ENCODE data around the gene BRAF.

BRAF gene

DNA sequence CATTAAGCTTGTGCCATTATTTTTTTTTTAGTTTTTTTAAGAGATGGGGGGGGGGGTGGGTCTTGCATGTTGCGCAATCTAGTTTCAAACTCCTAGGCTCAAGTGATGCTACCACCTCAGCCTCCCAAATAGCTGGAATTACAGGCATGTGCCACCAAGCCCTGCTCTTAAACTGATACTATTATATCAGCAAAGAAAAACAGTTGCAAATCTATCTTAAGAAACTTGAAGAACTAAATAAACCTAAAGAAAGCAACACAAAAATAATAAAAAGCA, 47.5 kb downstream of the BRAF start:
- peak; percentile 37 for DNase-seq (ENCODE audit: low read depth)
- H3K4me3 ChIP-seq (ENCODE audit: low read depth, low read length): no peak overlapping the region
- TF ChIP-seq, protein P1, sequence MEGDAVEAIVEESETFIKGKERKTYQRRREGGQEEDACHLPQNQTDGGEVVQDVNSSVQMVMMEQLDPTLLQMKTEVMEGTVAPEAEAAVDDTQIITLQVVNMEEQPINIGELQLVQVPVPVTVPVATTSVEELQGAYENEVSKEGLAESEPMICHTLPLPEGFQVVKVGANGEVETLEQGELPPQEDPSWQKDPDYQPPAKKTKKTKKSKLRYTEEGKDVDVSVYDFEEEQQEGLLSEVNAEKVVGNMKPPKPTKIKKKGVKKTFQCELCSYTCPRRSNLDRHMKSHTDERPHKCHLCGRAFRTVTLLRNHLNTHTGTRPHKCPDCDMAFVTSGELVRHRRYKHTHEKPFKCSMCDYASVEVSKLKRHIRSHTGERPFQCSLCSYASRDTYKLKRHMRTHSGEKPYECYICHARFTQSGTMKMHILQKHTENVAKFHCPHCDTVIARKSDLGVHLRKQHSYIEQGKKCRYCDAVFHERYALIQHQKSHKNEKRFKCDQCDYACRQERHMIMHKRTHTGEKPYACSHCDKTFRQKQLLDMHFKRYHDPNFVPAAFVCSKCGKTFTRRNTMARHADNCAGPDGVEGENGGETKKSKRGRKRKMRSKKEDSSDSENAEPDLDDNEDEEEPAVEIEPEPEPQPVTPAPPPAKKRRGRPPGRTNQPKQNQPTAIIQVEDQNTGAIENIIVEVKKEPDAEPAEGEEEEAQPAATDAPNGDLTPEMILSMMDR (IDR thresholded peaks at IDR 0.05; ENCODE audit: low read depth, low read length): no peak
- TF ChIP-seq, protein P2, sequence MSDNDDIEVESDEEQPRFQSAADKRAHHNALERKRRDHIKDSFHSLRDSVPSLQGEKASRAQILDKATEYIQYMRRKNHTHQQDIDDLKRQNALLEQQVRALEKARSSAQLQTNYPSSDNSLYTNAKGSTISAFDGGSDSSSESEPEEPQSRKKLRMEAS (IDR thresholded peaks at IDR 0.05; ENCODE audit: low read depth, low read length): no peak
- TF ChIP-seq POLR2A (IDR thresholded peaks at IDR 0.05; ENCODE audit: extremely low read depth, insufficient read length) (no peak), MYC (IDR thresholded peaks at IDR 0.05; ENCODE audit: low read depth, low read length) (no peak)

DNA sequence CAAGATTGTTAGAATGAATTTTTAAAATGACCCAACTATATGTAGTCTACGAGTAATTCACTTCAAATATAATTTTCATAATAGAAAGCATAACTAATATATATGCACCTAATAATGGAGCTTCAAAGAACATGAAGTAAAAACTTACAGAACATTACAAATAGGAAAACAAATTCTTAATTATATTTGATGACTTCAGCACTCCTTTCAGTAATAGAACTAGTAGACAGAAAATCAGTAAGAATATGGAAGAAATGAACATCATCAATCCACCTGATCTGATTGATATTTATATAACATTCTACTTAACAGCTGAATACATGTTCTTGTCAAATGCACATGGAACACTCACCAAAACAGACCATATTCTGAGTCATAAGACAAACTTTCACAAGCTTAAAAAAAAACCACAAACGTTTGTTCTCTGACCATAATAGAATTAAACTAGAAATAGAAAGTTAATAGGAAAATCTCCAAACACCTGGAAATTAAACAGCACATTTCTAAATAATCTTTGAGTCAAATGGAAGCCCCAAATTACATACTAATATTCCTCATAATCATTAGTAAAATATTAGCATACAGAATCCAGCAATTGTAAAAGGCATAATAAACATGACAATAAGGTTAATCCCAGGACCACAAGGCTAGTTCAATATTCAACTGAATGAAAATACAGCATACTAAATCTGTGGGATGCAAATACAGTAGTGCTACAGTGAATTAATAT, 48.0 kb downstream of the BRAF start:
- DNase-seq (ENCODE audit: low read depth): peak; percentile 78
- TF ChIP-seq, protein P2 (IDR thresholded peaks at IDR 0.05; ENCODE audit: low read depth, low read length): peak; percentile 39; the same call in 1 of the 2 replicates
- no peak for TF ChIP-seq POLR2A (IDR thresholded peaks at IDR 0.05; ENCODE audit: extremely low read depth, insufficient read length)
- no peak overlapping the region for H3K4me3 ChIP-seq (ENCODE audit: low read depth, low read length)

DNA sequence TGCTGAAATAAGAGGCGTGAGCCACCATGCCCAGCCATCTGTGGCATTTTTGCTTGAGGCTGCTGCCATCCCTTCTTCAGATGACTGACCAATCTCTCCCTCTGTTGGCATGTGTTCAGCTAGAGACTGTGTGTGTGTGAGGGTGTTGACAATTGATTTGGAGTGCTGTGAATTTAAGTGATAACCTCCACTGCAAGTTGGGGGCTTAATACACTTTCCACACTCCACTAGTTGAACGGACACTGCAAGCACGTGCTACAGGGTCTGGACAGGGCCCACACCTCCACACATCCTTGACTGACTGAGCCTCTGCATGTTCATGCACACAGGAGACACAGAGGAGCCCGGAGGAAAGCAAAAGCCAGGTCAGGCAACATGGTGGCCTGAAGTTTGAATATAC, 51.3 kb downstream of the BRAF start:
- no peak for DNase-seq (ENCODE audit: low read depth)
- TF ChIP-seq, protein P1 (IDR thresholded peaks at IDR 0.05; ENCODE audit: low read depth, low read length): no peak
- no peak for TF ChIP-seq MYC (IDR thresholded peaks at IDR 0.05; ENCODE audit: low read depth, low read length)
- TF ChIP-seq POLR2A (IDR thresholded peaks at IDR 0.05; ENCODE audit: extremely low read depth, insufficient read length): no peak
- TF ChIP-seq, protein P2 (IDR thresholded peaks at IDR 0.05; ENCODE audit: low read depth, low read length): no peak
- no peak overlapping the region for H3K4me3 ChIP-seq (ENCODE audit: low read depth, low read length)

DNA sequence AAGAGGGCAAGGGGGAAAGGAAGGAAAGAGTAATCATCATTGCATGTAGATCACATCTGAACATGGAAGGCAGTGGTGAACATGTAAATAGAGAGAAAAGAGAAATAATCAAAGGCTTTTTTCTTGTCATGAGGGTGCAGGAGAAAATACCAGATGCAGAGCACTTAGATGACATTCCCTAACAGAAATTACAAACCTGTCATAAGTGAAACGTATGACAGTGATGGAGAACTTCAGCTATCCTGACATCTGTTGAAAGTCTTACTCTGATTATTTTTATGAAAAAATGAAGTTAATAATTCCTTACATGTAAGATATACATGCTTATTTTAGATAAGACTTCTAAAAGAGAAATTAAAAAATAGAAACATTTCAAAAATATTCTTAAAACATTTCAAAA, 54.7 kb downstream of the BRAF start:
- no peak for DNase-seq (ENCODE audit: low read depth)
- H3K4me3 ChIP-seq (ENCODE audit: low read depth, low read length): no peak overlapping the region
- TF ChIP-seq MYC (IDR thresholded peaks at IDR 0.05; ENCODE audit: low read depth, low read length): no peak
- TF ChIP-seq, protein P1 (IDR thresholded peaks at IDR 0.05; ENCODE audit: low read depth, low read length): no peak
- TF ChIP-seq POLR2A (IDR thresholded peaks at IDR 0.05; ENCODE audit: extremely low read depth, insufficient read length): no peak
- TF ChIP-seq, protein P2 (IDR thresholded peaks at IDR 0.05; ENCODE audit: low read depth, low read length): no peak

DNA sequence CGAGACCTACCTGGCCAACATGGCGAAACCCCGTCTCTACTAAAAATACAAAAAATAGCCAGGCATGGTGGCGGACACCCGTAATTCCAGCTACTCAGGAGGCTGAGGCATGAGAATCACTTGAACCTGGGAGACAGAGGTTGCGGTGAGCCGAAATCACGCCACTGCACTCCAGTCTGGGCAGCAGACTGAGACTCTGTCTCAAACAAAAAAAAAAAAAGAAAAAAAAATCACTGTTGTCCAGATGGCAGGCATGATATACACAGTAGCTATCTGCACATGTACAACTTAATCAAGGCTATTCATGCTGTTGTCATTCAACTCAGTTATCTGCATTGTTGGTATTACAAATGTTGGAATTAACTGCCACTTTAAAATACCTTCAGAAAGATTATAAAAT, 55.3 kb downstream of the BRAF start:
- TF ChIP-seq MYC (IDR thresholded peaks at IDR 0.05; ENCODE audit: low read depth, low read length) (no peak), POLR2A (IDR thresholded peaks at IDR 0.05; ENCODE audit: extremely low read depth, insufficient read length) (no peak)
- TF ChIP-seq, protein P1 (IDR thresholded peaks at IDR 0.05; ENCODE audit: low read depth, low read length): no peak
- TF ChIP-seq, protein P2 (IDR thresholded peaks at IDR 0.05; ENCODE audit: low read depth, low read length): no peak
- H3K4me3 ChIP-seq (ENCODE audit: low read depth, low read length): no peak overlapping the region
- DNase-seq (ENCODE audit: low read depth): no peak

DNA sequence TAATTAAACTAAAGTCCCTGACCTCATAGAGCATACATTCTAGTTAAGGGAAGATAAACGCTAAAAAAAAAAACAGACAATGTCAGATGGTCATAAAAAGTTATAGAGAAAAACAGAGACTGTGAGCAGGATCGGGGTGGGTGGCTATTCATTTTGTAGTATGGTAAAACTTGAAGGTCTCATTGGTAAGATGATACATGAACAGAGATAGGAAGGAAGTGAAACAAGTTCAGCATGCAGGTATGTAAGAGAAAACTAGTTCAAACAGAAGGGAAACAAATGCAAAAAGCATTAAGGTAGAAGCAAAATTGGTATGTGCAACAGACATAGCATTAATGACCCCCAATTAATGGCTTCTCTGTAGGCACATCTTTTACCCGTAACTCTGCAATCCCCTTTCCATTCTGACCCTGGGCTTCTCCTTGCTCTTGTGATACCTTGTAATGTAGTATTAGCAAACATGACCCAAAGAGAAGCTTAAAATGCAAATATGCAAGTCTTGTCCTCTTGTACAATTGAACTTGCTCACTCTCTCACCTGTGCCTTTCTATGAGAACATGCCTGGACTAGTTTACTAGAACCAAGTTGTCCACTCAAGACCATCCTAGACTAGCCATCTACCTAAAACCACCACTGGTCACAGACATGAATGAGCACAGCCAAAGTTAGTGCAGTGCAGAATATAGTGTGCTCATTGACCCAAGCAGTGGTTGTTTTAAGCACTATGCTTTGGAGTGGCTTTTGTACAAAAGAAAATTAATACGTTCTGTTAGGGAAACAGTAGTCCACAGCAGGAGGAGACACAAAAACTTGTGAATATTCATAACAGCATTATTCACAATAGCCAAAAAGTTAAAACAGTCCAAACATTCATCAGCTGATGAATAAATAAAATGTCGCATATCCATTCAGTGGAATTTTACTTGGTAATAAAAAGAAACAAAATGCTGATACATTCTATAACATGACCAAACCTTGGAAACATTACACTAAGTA, 57.0 kb downstream of the BRAF start:
- TF ChIP-seq MYC (IDR thresholded peaks at IDR 0.05; ENCODE audit: low read depth, low read length): no peak
- no peak for TF ChIP-seq POLR2A (IDR thresholded peaks at IDR 0.05; ENCODE audit: extremely low read depth, insufficient read length)
- TF ChIP-seq, protein P2 (IDR thresholded peaks at IDR 0.05; ENCODE audit: low read depth, low read length): no peak
- TF ChIP-seq, protein P1 (IDR thresholded peaks at IDR 0.05; ENCODE audit: low read depth, low read length): no peak
- no peak overlapping the region for H3K4me3 ChIP-seq (ENCODE audit: low read depth, low read length)
- DNase-seq (ENCODE audit: low read depth): no peak
